ENCODE data around the gene SHC4.
A peak's percentile ranks its signal among the peaks of the same experiment; 100 is the strongest.
"Not testable (repeated sequence)": the region's sequence is repeated elsewhere in the genome, so short reads cannot be mapped to it uniquely, and the experiment has no call there.

SHC4 gene, protein sequence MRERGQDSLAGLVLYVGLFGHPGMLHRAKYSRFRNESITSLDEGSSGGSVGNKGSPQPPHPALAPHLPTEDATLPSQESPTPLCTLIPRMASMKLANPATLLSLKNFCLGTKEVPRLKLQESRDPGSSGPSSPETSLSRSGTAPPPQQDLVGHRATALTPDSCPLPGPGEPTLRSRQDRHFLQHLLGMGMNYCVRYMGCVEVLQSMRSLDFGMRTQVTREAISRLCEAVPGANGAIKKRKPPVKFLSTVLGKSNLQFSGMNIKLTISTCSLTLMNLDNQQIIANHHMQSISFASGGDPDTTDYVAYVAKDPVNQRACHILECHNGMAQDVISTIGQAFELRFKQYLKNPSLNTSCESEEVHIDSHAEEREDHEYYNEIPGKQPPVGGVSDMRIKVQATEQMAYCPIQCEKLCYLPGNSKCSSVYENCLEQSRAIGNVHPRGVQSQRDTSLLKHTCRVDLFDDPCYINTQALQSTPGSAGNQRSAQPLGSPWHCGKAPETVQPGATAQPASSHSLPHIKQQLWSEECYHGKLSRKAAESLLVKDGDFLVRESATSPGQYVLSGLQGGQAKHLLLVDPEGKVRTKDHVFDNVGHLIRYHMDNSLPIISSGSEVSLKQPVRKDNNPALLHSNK

DNA sequence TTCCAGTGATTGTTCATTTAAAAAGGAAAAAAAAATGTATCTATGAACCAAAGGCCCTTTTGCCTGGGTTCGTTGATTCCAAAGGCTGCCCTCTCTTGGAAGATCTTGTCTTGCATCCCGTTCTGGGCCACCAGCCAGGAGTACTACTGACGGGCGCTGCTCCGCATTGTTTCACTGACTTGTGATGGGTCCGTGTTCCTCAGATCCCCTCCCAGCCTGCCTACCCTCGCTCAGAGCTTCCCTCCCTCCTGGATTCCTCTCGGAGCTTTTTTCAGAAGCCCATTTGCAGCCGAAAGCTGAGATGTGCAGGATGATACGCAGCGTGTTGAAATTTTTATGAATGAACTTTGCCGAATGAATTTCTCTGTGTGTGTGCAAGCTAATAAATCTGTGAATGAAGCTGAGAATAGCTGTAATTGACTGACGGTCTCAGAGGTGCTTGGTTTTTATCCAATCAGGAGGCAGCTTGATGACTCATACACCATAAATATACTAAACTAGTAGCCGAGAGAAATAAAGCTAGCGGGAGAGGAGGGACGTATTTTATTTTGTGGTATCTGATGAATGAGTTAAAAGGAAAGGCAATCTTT, at the start of gene SHC4:
Gene SHC4, minus strand, starts transcription at position 396 of the 590 bp plus-strand sequence. CDS start 904 bp downstream, outside the sequence.
- peak; percentile 28 for DNase-seq

DNA sequence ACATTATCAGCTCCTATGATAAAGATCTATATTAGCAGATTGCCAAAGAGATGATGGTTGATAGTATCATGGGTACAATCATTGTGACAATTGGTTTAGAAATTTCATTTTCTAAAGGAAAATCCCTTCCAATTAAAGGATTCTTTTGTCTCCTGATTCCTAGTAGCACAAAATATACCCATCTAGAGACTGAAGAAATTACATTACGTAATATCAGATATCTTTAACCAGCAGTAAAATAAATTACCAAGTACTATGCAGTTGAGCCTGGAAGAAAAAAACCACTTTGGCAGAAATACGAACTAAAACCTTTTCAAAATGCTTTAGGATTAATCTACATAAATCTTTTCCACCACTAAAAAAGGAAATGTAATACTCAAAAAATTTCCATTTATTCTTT, 35.6 kb upstream of the SHC4 start:
- no peak for DNase-seq

DNA sequence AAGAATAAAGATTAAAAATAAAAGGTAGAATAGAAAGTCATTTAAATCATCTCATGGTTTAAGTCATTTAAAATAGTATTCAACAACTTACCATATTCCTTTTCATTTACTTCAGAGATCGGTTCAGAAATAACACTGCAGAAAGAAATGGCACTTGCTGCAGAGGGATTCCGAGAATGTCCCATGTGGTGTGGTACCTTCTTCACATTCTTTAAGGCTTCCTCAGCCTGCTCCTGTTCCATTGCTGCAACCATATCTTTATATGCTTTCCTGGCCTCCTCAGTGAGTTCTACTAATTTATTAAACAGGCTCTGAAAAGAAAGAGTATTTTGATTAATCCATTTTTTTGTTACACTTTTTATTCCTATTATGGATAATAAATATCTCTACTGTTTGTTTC, 32.6 kb upstream of the SHC4 start:
- DNase-seq = no peak

DNA sequence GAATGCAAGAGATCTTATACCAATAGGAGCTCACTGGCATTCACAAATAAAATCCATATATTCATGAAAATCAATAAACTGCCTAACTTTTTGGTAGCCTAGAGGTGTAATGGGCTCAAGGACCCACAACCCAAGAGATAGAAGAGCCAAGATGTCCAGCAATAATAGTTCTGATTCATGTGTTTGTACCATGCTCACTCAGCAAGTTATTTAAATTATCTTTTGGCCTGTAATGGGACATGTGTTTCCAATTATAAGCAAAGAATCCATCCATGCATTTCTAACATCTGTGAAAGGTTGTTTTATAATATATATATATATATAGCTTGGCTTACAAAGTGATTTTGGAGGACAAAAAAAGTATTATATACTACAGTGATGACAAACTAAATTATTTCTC, 29.7 kb upstream of the SHC4 start:
- no peak for DNase-seq

DNA sequence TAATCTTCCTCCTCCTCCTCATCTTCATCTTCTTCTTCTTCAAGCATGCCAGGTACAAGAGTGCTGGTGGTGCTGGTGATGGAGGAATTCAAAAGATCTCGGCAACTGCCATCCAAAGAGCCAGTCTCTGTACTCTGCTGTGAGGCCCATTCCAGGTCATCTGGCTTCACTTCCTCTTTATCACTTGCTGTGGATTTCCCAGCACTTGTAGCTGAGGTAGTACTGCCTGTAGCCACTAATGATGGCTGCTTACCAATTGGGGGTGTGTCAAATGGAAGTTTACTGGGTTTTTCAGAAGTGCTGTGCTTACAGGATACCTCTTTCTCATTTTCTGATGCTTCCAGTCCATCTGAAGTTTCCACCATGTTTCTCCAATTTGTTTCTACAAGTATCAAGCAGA, 28.8 kb upstream of the SHC4 start:
- DNase-seq = no peak

DNA sequence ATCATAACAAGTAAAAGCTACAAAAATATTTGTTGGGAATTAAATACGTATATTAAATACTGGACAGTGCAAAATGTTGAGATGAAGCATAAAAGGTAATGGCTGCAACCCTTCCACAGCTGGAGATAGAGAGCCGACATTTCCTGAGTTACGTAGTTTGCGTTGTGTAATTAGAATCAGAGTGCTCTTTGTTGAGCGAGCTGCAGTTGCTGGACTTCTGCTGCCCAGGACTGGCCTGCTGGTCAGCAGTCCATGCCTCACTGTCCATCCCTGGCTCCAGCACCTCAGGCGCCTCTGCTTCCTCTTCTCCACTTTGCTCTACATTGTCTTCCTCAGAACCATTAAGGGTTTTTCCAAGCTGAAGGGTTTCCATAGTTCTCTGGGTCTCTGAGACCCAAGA, 28.4 kb upstream of the SHC4 start:
- DNase-seq = no peak

DNA sequence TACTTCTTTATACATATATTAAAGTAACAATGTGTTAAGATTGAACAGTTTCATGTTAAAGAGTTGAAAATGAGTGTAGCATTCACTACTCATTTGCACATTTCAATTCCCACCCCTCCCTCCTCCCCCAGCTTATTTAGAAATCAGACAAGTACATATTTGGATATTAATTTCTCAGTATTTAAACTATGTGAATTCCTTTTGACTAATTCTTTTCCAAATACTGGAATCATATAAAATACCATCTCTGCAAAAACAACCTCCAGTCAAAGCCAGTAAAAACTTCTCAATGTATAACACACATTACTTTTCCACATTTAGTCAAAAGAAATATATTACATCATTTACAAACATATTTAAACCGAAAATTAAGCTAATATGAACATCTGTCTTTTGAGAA, 25.5 kb upstream of the SHC4 start:
- no peak for DNase-seq

DNA sequence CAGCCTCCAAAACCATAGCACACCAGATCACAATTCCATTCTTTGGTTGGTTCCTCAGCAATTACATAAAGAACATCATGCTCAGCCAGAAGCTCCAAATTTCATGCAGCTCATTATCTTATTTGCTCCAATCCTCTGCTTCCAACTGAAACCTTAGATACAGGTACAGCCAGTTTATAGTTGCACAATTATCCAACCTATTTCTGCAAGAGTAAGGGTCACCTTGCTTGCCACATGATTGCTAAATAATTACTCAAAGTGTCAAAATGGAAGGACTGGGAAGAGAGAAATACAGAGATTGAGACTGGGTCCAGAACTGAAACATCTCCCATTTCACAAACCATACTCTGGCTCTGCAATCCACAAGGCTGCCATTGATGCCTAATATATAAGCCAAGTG, 23.4 kb upstream of the SHC4 start:
- DNase-seq = no peak

DNA sequence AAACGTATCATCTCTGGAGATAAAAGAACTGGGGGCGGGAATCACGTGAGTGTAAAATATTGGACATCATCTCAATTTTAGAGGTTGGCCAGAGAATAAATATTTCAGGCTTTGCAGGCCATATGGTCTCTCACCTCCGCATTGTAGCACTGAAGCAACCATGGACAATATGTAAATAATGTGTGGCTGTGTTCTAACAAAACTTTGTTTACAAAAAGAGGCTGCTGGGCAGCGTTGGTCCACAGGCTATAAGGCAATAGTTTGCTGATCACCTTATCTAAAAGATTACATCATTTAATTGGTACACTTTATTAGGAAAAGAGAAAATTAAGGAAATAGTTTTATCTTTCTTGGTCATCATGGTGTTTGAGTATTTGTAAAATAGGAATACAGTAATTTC, 22.5 kb upstream of the SHC4 start:
- DNase-seq = no peak

DNA sequence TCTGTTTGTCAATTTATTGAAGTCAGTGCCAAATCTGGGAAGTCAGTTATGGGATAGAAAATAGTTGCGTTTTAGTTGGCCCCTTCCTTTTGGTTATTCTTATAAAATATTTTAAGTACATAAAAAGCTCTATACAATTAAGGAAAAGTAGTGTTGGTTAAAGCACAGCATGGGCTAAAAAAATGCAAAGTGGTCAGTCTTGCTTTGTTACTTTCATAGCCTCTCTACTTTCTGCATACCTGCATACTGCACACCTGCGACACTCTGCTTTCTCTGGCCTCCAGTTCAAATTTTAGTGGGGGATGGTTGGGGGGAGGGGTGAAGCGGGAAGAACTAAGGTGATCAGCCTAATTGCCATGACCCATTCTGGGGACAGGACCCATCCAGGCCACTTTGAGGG, 21.8 kb upstream of the SHC4 start:
- no peak for DNase-seq

DNA sequence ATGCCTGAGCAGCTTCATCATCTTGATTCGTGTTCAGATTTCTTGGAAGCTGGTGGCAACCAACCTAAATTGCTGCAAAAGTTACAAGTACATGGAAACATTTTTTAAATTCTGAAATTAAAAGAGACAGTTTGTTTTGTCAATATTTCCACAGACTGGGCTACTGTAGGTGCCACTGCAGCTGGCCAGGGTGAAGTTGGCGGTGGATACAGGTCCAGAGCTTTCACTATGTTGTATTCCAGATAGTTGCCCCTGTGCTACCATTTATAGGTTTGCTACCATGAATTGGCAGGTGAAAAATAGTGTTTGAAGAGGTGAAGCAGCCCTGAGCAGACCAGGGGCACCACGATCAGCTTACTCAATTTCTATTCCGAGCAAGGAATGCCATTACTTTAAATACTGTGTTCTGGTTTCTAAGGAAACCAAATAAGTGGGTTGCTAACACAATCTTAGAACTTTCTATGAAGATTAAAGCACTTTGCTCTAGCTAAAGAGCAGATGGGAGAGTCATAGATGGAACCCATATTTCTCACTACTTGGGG, 21.2 kb upstream of the SHC4 start:
- DNase-seq = no peak

DNA sequence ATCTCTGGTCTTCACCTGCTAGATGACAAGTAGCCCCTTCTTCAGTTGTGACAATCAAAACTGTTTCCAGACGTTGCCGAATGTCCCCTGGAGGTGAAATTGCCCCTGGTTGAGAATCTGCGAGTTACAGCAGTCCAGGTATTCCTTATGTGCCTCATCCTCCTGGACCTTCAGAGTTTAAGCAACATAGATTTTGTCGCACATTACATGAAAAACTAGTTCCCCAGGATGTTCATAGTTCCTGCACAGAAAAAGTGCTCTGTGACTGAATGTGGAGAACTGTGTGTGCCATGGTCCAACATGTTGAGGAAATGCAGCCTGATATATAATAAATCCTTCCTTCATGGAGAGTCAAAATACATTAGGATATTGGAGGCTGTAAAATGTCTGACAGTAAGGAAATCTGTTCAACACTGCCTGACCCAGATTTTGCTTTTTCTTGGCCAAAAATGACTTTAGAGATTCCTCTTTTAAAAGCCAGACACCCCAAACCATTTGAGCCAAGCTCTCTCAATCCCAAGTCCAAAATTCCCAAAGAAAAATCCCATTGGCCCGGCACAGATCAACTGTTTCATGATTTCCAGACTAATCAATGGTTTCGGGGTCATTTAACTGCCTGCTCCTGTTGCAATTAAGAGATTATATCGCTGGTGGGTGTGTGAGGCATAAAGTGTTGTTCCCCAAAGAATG, 20.4 kb upstream of the SHC4 start:
- no peak for DNase-seq

DNA sequence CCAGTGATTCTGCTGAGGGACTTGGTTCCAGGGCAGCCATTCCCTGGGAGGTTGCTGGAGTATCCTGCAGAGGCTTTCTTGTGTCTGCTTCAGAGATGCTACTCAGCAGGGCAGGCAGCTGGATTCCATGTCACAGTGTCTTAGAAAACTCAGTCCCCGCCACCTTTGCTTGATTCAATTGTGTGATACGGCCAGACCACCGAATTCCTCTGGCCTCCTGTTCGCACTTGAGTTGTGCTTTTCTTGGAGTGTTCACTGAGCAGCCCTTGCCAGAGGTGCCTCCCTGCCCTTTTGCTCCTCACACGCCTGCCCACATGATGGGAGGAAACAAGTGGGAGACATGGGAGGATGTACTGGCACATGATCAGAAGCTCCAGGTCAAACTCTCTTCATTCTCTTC, 19.6 kb upstream of the SHC4 start:
- DNase-seq = no peak

DNA sequence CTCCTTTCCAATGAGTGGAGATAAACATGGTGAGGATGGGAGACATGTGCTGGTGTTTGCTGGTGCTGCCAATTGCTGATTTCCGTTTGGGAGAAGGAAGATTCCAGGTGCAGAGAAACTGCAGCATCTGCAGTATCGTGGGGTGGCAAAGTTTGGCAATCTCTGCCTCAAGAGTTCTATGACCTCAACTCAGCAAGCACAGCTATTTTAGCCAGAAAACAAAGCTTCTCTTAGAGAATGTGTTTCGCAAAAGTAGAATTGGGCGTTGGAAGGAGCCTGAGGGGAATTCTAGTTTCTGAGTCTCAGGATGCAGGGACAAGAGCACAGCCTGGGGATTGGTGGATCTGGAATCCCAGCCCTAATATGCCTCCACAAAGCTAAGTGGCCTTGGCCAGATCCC, 18.2 kb upstream of the SHC4 start:
- DNase-seq = no peak

DNA sequence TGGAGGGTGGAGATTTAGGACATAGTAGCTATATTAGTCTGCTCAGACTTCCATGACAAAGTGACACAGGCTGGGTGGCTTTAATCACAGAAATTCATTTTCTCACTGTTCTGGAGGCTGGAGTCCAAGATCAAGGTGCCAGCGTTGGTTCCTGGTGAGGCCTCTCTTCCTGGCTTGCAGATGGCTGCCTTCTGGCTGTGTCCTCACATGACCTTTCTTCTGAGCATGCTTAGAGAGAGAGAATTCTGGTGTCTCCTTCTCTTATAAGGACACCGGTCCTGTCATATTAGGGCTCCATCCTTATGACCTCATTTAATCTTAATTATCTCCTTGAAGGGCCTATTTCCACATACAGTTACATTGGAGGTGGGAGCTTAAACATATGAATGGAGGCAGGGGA, 14.9 kb upstream of the SHC4 start:
- DNase-seq = no peak

DNA sequence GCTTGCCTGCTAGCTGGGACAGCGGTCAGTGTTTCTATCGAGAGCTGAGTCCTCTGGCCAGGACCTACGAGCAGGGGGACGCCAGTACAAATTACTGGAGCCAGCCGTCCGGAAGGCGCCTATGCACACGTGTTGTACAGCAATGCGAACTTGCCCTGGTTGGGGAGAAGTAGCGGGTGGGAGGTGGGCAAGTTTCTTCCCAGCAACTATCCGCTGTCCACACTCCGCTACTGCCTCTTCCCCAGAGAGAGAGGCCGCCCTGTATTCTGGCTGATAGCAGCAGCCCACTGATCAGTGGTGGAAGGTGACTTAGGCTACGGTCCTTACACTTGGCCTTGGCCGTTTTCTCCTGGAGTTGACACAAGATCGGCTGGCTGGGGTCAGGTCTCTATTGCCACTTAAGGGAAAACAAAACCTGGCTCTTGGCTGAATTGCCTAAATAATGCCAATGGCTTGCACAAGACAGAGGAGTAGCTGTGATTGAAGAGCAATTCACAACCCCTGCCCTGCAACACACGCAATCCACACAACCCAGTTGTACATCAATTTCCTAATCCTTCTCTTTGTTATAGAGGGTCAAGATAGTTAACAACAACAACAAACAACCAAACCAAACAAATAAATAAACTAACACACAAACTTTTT, 12.8 kb upstream of the SHC4 start:
- DNase-seq = no peak

DNA sequence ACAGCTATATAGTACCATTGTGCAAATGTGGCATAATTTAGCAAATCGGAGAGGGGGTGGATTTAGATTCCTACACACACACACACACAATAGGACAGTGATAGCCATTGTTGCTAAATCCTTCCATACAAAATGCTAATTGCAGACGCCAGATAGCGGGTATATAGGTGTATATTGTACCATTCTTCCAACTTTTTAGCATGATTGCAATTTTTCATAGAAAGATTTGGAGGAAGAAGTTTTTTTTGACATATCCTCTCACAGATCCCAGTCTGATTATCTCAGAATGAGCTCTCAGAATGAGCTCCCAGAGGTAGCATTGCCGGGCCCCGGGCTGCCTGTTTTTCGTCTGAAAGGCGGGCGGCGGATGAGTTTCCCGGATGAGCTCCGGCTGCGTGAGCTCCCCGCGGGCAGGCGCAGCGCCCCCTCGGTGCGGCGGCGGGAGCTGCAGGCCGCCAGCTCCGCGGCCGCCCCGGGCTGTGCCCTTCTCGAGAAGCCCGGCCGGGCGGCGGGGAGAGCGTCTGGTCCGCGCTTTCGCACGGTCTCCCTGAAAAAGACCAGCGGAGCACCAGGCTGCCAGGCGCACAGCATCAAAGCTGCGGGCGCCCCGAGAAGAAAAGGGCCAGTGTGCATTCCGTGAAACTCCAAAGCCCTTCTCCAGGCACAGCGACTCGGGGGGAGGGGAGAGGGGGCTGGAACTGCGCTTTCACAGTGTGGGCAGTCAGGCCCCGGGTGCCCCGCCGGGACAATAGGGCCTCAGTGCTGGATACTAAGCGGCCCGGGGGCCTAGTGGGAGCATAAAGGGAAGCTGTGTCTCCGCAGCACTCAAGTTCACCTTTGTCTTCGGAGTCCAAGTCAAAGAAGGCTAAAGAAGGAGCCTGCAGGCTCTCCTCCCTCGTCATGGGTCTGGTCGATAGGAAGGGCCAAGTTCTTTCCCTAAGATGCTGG, 12.0 kb upstream of the SHC4 start:
- DNase-seq = peak; percentile 42

DNA sequence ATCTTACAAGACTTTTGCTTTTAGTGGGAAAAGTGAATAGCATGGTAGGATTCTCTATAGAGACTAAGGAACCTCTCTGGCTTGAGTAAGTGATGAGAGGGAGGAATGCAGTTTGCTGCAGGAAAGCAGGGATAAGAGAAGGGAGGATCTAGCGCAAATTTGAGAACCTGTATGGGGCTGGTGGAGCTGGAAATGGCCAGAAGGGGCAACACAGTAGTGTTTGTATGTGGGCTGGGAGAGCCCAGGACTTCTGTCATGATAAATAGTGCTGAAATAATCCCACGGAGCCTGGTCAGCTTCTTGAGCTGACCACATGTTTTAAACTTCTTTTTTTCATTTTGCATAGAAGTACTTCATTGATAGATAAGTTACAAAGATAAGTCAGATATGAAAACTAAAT, 11.2 kb upstream of the SHC4 start:
- no peak for DNase-seq

DNA sequence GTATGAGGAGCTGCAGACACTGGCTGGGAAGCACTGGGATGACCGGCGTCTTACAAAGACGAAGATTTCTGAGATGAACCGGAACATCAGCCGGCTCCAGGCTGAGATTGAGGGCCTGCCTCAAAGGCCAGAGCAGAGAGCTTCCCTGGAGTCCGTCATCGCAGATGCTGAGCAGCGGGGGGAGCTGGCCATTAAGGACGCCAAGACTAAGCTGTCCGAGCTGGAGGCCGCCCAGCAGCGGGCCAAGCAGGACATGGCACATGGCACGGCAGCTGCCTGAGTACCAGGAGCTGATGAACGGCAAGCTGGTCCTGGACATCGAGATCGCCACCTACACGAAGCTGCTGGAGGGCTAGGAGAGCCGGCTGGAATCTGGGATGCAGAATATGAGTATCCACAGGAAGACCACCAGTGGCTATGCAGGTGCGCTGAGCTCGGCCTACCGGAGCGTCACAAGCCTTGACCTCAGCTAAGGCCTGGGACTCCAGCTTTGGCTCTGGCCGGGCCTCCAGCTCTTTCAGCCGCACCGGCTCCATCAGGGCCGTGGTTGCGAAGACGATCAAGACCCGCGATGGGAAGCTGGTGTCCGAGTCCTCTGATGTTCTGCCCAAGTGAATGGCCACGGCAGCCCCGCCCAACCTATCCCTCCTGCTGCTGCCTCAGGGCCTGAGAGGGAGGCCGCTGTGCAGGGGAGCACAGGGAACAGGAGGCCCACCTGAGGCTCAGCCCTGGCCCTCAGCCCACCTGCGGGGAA, 9.2 kb upstream of the SHC4 start:
- DNase-seq = no peak

DNA sequence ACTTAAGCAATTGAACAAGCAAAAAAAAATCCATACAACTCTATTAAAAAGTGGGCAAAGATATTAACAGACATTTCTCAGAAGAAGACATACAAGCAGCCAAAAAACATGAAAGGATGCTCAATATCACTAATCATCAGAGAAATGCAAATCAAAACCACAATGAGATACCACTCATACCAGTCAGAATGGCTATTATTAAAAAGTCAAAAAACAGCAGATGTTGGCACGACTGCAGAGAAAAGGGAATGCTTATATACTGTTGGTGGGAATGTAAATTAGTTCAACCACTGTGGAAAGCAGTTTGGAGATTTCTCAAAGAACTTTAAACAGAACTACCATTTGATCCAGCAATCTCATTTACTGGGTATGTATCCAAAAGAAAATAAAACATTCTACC, 7.2 kb upstream of the SHC4 start:
- DNase-seq = not testable (repeated sequence)

DNA sequence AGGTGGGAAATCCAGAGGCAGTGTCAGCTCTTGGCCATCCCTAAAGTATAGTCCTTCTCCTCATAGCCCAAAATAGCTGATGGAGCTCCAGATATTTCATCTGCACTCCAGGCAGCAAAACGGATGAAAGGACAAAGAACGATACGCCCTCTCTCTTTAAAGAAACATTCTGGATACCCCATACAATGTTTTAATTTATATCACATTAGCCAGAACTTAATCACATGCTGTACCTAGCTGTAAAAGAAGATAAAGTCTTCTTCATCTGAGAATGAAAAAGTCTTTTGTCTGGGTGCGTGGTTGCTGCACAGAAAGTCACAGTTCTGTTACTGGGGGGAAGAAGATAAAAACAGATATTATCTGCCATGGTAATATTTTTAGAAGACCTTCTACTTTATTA, 4.3 kb upstream of the SHC4 start:
- DNase-seq = no peak
